GM10248 (cell line): Measurements from ENCODE around the gene LRP11.

Experiments
- CTCF ChIA-PET: fragments of 300-600 bp; sonication (Branson Sonifier 250); formaldehyde crosslinking; extraction: SDS; loops from one replicate; lab custom pipeline; 2021; ENCODE audit warnings: antibody characterized with exemption; lab: Yijun Ruan, JAX
- POLR2A ChIA-PET: fragments of 350-650 bp; sonication (Branson Sonifier 250); formaldehyde crosslinking; extraction: SDS; loops from one replicate; lab custom pipeline; 2020; ENCODE audit warnings: antibody characterized with exemption; lab: Yijun Ruan, JAX
- DNase-seq: peaks from one replicate; pipeline ENCODE4 v3.0.0; 2012; ENCODE audit errors: extremely low spot score
- CTCF ChIP-seq: IDR thresholded peaks from 2 replicates; pipeline ENCODE4 v1.5.1; 2012; ENCODE audit warnings: mild to moderate bottlenecking, low read depth; ENCODE audit errors: extremely low read depth, missing control alignments, control extremely low read depth

LRP11 gene

GRCh38 chr6:149833651-149834050, 30.5 kb downstream of the LRP11 start:
- TF ChIP-seq CTCF, result no peak
- ChIA-PET CTCF (interaction anchor here (0.7 to 5.5 kb wide), 5 partner anchors 13 to 981 kb away, joined by 3 to 75 read pairs (median 4); partner anchors contain the start of gene LRP11), POLR2A (no interaction called here)

DNA sequence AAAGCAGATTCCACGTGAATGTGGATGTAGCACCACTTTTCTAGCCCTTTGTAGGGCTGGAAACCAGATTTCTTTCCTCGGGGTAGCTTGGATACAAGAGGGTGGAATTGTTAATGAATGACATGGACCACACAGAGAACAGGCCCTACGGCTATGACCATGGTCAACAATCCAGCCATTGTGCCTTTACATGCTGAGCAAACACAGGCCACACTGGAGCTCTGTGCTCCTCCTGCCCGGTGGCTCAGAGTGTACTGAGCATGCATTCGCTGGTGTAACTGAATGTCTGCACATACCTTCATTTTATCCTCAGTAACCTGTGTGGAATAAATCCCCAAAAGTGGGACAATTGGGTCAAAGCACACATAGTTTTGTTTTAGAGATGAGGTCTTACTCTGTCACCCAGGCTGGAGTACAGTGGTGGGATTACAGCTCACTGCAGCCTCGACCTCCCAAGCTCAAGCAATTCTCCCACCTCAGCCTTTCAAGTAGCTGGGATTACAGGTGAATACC, 32.8 kb downstream of the LRP11 start:
- DNase-seq, result no peak
- no peak for TF ChIP-seq CTCF

More at GRCh38 chr6:149833651-149834050, 30.5 kb downstream of the LRP11 start:
- no peak for DNase-seq

DNA sequence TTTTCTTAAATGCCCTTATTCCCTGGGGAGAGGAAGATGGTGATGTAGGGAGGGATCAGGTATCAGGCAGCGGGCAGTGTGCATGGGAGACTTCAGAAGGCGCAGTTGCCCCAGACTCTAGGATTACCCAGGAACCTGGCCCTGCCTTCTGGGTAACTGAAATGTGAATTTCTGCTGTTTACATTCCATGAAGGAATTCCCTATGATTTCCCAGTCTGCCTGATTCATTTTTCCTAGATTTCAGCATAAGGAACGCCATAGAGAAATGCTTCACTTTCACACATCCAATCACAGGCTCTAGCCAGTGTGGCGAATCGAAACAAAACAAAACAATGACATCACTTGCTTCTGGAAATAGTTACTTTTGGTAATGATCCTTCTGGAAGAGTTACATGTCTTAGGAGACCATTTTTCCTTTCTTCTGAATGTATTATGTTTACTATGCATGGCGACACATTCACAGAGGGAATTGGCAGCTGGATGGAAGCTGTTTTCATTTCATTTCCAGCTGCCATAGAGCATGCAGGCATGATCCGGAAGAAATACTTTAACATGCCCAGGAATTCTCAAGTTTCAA, 33.3 kb downstream of the LRP11 start:
- CTCF ChIA-PET, result interaction anchor here (1.6 to 2.0 kb wide), 2 partner anchors 10 to 19 kb away, joined by 6 to 7 read pairs; no protein-coding TSS in a partner anchor
- no peak for TF ChIP-seq CTCF
- no peak for DNase-seq
- POLR2A ChIA-PET, result no interaction called here

More for the DNA sequence above, 32.8 kb downstream of the LRP11 start:
- ChIA-PET CTCF (interaction anchor here (1.5 to 2.0 kb wide), 5 partner anchors 8 to 20 kb away, joined by 4 to 7 read pairs (median 7); no protein-coding TSS in a partner anchor), POLR2A (no interaction called here)

DNA sequence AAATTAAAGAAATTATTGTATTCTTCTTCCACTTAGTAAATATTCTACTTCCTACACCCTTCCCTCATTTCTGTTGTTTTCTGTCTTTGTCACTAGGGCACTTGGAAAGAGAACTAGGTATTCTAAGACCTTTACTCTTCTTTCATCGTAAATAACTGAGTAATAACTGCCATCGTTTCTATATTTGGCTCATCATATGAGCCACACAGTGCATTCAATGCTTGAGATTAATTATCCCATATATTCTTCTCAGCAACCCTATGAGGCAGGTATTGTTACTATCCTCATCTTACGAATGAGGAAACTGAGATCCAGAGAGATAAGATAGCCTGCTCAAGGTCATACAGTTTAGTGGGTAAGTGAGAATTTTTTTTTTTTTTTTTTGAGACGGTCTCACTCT, 38.9 kb downstream of the LRP11 start:
- POLR2A ChIA-PET, result no interaction called here
- CTCF ChIA-PET, result interaction anchor here (1.3 to 12.6 kb wide), 5 partner anchors 11 to 192 kb away, joined by 3 to 75 read pairs (median 6); no protein-coding TSS in a partner anchor
- TF ChIP-seq CTCF, result no peak
- DNase-seq, result no peak

GRCh38 chr6:149823013-149823412, 41.1 kb downstream of the LRP11 start:
- TF ChIP-seq CTCF, result no peak
- DNase-seq, result no peak
- ChIA-PET POLR2A (no interaction called here), CTCF (interaction anchor here (0.9 to 12.6 kb wide), 8 partner anchors 9 to 100 kb away, joined by 3 to 75 read pairs (median 4); no protein-coding TSS in a partner anchor)

DNA sequence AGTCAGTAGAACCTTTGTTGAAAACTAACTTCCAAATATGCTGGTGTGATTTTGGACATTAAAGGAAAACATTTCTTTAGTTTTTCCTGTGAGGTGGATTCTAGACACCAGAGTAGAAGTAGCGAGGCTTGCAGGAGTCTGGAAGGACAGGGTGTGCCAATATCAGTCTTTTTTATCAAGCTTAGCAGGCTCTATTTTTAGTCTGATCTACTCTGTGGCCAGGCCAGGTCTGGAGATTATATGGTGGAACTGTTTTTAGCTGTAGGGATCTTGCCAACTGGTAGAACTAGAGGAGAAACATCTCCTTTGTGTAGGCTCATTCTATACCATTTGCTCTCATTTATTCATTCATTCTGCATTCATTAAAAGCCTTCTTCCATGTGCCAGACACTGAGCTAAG, 42.7 kb downstream of the LRP11 start:
- POLR2A ChIA-PET, result no interaction called here

More for the DNA sequence above, 42.7 kb downstream of the LRP11 start:
- TF ChIP-seq CTCF, result no peak
- CTCF ChIA-PET, result interaction anchor here (1.2 to 12.6 kb wide), 3 partner anchors 9 to 15 kb away, joined by 7 to 75 read pairs (median 31); no protein-coding TSS in a partner anchor
- DNase-seq, result no peak
